PC-3 (cell line): Measurements from ENCODE around the gene CCDC90B. TPM values are rescaled to one million over a fixed set of nuclear protein-coding genes. Genes with fewer than 3 reads are reported as not detected.
A peak's percentile ranks its signal among the peaks of the same experiment; 100 is the strongest.

ENCODE experiments used
- ATAC-seq: fragments of 200-7000 bp; cut with Tn5 transposase; 2 replicates; pipeline ENCODE4 v1.9.1; 2020; ENCODE audit warnings: mild to moderate bottlenecking, moderate library complexity
- BruUV-seq: library from RNA; stranded (reverse); fragments of 400-500 nt; replicated peaks from 2 replicates; lab custom pipeline; 2021; lab: Mats Ljungman, UMichigan
- CTCF ChIA-PET: fragments of 300-600 bp; sonication (Branson Sonifier 250); formaldehyde crosslinking; loops from one replicate; lab custom pipeline; 2022; ENCODE audit warnings: antibody characterized with exemption; lab: Charles Lee
- POLR2A ChIA-PET: fragments of 300-600 bp; sonication (Branson Sonifier 250); formaldehyde crosslinking; loops from one replicate; lab custom pipeline; 2022; ENCODE audit warnings: antibody characterized with exemption; ENCODE audit not compliant: unreplicated experiment; lab: Charles Lee
- DNase-seq: peaks from one replicate; pipeline ENCODE4 v3.0.0-alpha.2; 2015
- H2AFZ ChIP-seq: fragments of 300-600 bp; sonication (generic); 2 replicates; pipeline ENCODE4 v1.6.0; 2016; ENCODE audit warnings: antibody characterized with exemption, low read length
- H3F3A ChIP-seq: fragments of 300-600 bp; sonication (generic); one replicate; pipeline ENCODE4 v1.6.0; 2017; ENCODE audit warnings: antibody characterized with exemption, low read length, control low read depth, mild to moderate bottlenecking; ENCODE audit not compliant: unreplicated experiment
- H3K27ac ChIP-seq: fragments of 300-600 bp; sonication (generic); 2 replicates; pipeline ENCODE4 v1.5.1; 2016; ENCODE audit warnings: mild to moderate bottlenecking, low read length
- H3K27me3 ChIP-seq: fragments of 300-600 bp; sonication (generic); 2 replicates; pipeline ENCODE4 v1.6.1; 2016; ENCODE audit warnings: low read length, mixed read lengths
- H3K36me3 ChIP-seq: fragments of 300-600 bp; sonication (generic); 2 replicates; pipeline ENCODE4 v1.6.1; 2016; ENCODE audit warnings: low read depth, mixed run types, low read length, mixed read lengths
- H3K4me1 ChIP-seq: fragments of 300-600 bp; sonication (generic); 2 replicates; pipeline ENCODE4 v1.5.1; 2016; ENCODE audit warnings: low read length; ENCODE audit not compliant: insufficient read depth
- H3K4me2 ChIP-seq: fragments of 300-600 bp; sonication (generic); 2 replicates; pipeline ENCODE4 v1.6.0; 2016; ENCODE audit warnings: low read length
- H3K4me3 ChIP-seq: fragments of 300-600 bp; sonication (generic); 2 replicates; pipeline ENCODE4 v1.5.1; 2016; ENCODE audit warnings: mild to moderate bottlenecking, low read length, mixed read lengths
- H3K79me2 ChIP-seq: fragments of 300-600 bp; sonication (generic); 2 replicates; pipeline ENCODE4 v1.6.1; 2017; ENCODE audit warnings: low read length, mixed read lengths
- H3K9ac ChIP-seq: fragments of 300-600 bp; sonication (generic); 2 replicates; pipeline ENCODE4 v1.6.0; 2016; ENCODE audit warnings: mild to moderate bottlenecking, low read length
- H3K9me2 ChIP-seq: fragments of 300-600 bp; sonication (generic); replicated peaks from 2 replicates; pipeline ENCODE4 v1.6.1; 2016; ENCODE audit warnings: mixed run types, low read length, mixed read lengths
- H3K9me3 ChIP-seq: fragments of 300-600 bp; sonication (generic); 2 replicates; pipeline ENCODE4 v1.6.1; 2016; ENCODE audit warnings: low read length, mixed read lengths
- H4K20me1 ChIP-seq: fragments of 300-600 bp; sonication (generic); 2 replicates; pipeline ENCODE4 v1.6.1; 2016; ENCODE audit warnings: low read length, mixed read lengths
- EZH2 ChIP-seq: fragments of 300-600 bp; sonication (generic); IDR thresholded peaks from one replicate; pipeline ENCODE4 v1.6.1; 2017; ENCODE audit warnings: antibody characterized with exemption, mild to moderate bottlenecking, low read length; ENCODE audit not compliant: unreplicated experiment
- EZH2phosphoT487 ChIP-seq: fragments of 300-600 bp; sonication (generic); IDR thresholded peaks from 2 replicates; pipeline ENCODE4 v1.6.1; 2018; ENCODE audit warnings: mild to moderate bottlenecking, antibody characterized with exemption, low read length, borderline replicate concordance
- intact Hi-C: fragments of 100-400 bp; cut with micrococcal nuclease; formaldehyde crosslinking; loops from 2 replicates; pipeline ENCODE4 v1.9.0; 2023
- total RNA-seq: library from RNA; depleted of rRNA; stranded (reverse); fragments of >200 nt; gene quantifications from 2 replicates; pipeline ENCODE4 v1.2.3, GENCODE V29; 2014
- TF ChIP-seq, protein P1 (sequence below): fragments of 300-600 bp; sonication (generic); conservative IDR thresholded peaks from 2 replicates; pipeline ENCODE4 v1.5.1; 2017; ENCODE audit warnings: antibody characterized with exemption, low read depth, mild to moderate bottlenecking, low read length

Gene CCDC90B
- total RNA-seq, 1 experiment from 2014 or later, result 59.4 TPM

DNA sequence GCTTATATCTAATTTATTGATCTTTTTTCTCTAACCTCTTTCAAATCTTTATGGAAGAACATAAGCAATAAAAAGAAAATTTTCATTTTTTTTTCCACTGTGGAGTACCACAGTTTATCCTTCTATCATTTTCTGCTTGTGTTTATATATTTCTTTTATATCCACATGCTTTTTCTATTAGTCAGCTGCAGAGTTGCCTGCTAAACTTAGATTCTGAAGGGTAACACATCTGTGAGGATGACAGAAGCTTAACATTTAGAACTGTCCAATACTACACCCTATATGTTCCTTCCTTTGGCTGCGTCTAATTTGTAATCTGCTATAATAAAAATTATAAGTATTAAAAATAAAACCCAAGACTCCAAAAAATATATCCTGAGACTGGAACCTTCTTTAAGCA lies 20.8 kb downstream of the CCDC90B start:
- Histone ChIP-seq H3K27ac (no peak overlapping the region), H3K9ac (no peak overlapping the region), H3K9me3 (no peaks in the 10 kb centered on the region), H3K79me2 (no peaks in the 10 kb centered on the region), H3K4me1 (no peaks in the 10 kb centered on the region), H4K20me1 (no peaks in the 10 kb centered on the region), H3K9me2 (no peaks in the 10 kb centered on the region), H3K27me3 (no peaks in the 10 kb centered on the region), H3K36me3 (peaks cover 24% of the 10 kb centered on the region), H3K4me2 (no peak overlapping the region), H3K4me3 (no peak overlapping the region), H3F3A (no peaks in the 10 kb centered on the region), H2AFZ (no peak overlapping the region)
- CTCF ChIA-PET, result no interaction called here
- DNase-seq (no peak), ATAC-seq (no peak)
- POLR2A ChIA-PET, result no interaction called here
- BruUV-seq, result no TSS peak
- intact Hi-C loops, result no loop called here
- TF ChIP-seq, protein P1, sequence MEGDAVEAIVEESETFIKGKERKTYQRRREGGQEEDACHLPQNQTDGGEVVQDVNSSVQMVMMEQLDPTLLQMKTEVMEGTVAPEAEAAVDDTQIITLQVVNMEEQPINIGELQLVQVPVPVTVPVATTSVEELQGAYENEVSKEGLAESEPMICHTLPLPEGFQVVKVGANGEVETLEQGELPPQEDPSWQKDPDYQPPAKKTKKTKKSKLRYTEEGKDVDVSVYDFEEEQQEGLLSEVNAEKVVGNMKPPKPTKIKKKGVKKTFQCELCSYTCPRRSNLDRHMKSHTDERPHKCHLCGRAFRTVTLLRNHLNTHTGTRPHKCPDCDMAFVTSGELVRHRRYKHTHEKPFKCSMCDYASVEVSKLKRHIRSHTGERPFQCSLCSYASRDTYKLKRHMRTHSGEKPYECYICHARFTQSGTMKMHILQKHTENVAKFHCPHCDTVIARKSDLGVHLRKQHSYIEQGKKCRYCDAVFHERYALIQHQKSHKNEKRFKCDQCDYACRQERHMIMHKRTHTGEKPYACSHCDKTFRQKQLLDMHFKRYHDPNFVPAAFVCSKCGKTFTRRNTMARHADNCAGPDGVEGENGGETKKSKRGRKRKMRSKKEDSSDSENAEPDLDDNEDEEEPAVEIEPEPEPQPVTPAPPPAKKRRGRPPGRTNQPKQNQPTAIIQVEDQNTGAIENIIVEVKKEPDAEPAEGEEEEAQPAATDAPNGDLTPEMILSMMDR, result no peak
- no peak for TF ChIP-seq EZH2
- TF ChIP-seq EZH2phosphoT487, result no peak

DNA sequence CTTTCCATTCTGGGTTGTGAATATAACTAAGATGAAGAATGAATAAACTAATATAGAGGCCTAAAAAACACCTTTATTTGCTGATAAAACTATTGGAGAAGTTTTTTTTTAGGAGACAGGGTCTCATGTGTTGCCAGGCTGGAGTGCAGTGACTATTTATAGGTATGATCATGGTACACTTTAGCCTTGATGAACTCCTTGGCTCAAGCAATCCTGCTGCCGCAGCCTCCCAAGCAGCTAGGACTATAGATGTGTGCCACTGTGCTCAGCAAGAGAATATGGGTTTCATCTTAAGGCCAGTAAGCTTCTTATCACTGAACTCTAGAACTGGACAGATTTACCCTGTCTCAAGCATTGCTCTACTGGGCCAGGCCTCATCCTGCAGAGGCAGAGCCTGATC lies 26.6 kb downstream of the CCDC90B start:
- H4K20me1 ChIP-seq, result no peaks in the 10 kb centered on the region
- H3F3A ChIP-seq, result peaks cover 5% of the 10 kb centered on the region
- intact Hi-C loops, result no loop called here
- H3K79me2 ChIP-seq, result no peaks in the 10 kb centered on the region
- no peaks in the 10 kb centered on the region for H3K27me3 ChIP-seq
- TF ChIP-seq, protein P1, result no peak
- TF ChIP-seq EZH2phosphoT487 (no peak), EZH2 (no peak)
- no peaks in the 10 kb centered on the region for H3K9me3 ChIP-seq
- no peak overlapping the region for H3K9ac ChIP-seq
- no peaks in the 10 kb centered on the region for H3K9me2 ChIP-seq
- no peak overlapping the region for H3K4me3 ChIP-seq
- ChIA-PET POLR2A (no interaction called here), CTCF (no interaction called here)
- no peak overlapping the region for H3K27ac ChIP-seq
- no peak overlapping the region for H3K4me2 ChIP-seq
- ATAC-seq (no peak), DNase-seq (no peak)
- H3K36me3 ChIP-seq, result peaks cover 25% of the 10 kb centered on the region
- no peak overlapping the region for H2AFZ ChIP-seq
- H3K4me1 ChIP-seq, result peaks cover 34% of the 10 kb centered on the region
- BruUV-seq, result no TSS peak

DNA sequence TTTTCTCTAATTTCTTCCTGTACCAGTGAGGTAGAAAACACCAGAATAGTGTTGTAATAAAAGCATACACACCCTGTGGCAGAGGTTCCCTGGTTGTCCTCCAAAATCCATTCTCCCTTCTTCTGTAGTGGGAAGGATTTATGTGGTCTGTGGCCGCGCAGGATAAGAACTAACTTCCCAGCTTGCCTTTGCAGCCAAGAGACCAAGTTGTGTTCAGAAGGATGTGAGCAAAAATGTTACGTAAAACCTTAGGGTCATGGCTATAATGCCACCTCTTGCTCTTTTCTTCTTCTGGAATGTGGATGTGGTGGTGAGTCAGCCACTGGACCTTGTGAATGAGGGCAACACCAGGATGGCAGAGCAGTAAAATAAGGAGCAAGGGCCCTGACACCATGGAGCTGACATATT lies 28.4 kb downstream of the CCDC90B start:
- ChIA-PET CTCF (no interaction called here), POLR2A (interaction anchor here (0.6 kb wide), 1 partner anchor 25 kb away, joined by 3 read pairs; no protein-coding TSS in a partner anchor)
- TF ChIP-seq, protein P1, result no peak
- no peak for TF ChIP-seq EZH2phosphoT487
- TF ChIP-seq EZH2, result no peak
- peaks cover 34% of the 10 kb centered on the region for H3K4me1 ChIP-seq
- no peaks in the 10 kb centered on the region for H3K27me3 ChIP-seq
- no peaks in the 10 kb centered on the region for H3K9me3 ChIP-seq
- ATAC-seq (peak; percentile 87), DNase-seq (peak; percentile 79)
- peaks cover 5% of the 10 kb centered on the region for H3F3A ChIP-seq
- H3K27ac ChIP-seq, result no peak overlapping the region
- no peaks in the 10 kb centered on the region for H4K20me1 ChIP-seq
- H3K36me3 ChIP-seq, result peaks cover 16% of the 10 kb centered on the region; the same call in 1 of the 2 replicates
- intact Hi-C loops, result loop anchor here (1.0 kb wide), 1 partner anchor 16 kb away; no protein-coding TSS in a partner anchor
- H2AFZ ChIP-seq, result no peak overlapping the region
- H3K9ac ChIP-seq, result no peak overlapping the region
- H3K9me2 ChIP-seq, result no peaks in the 10 kb centered on the region
- H3K4me2 ChIP-seq, result 0 out of 2 replicates have a peak overlapping the region, but pooled peaks have one; percentile 1
- no peak overlapping the region for H3K4me3 ChIP-seq
- no TSS peak for BruUV-seq
- H3K79me2 ChIP-seq, result no peaks in the 10 kb centered on the region
